H1 (cell line): ENCODE measurements around the gene TOR1B.

Experiments used
- ASH2L ChIP-seq: fragments of 200-600, 300-600 bp; sonication (generic); IDR thresholded peaks from one replicate; pipeline ENCODE4 v1.7.1; 2017; ENCODE audit warnings: low read length
- CEBPB ChIP-seq: IDR thresholded peaks from 2 replicates; pipeline ENCODE4 v1.6.1; 2012; ENCODE audit warnings: low read depth, low read length
- CHD2 ChIP-seq: IDR thresholded peaks from 2 replicates; pipeline ENCODE4 v1.6.1; 2012; ENCODE audit warnings: low read length, improper control_type of control experiment
- EGR1 ChIP-seq: IDR thresholded peaks from 2 replicates; pipeline ENCODE4 v1.6.1; 2011; ENCODE audit warnings: low read depth, low read length, borderline replicate concordance
- JUND ChIP-seq: IDR thresholded peaks from 2 replicates; pipeline ENCODE4 v1.6.1; 2011; ENCODE audit warnings: mild to moderate bottlenecking, improper control_type of control experiment, low read length
- POLR2A ChIP-seq, 2 experiments: IDR thresholded peaks; 1 replicate in 1 of 2; 2 replicates in 1 of 2; pipeline ENCODE4 v1.6.1; 2011; ENCODE audit warnings: low read depth in 2 of 2, low read length in 2 of 2, mild to moderate bottlenecking in 2 of 2; ENCODE audit errors: control extremely low read depth in 1 of 2
- TF ChIP-seq, protein P1 (sequence below): IDR thresholded peaks from 2 replicates; pipeline ENCODE4 v1.6.1; 2012; ENCODE audit warnings: low read length, inconsistent platforms
- TF ChIP-seq, protein P2 (sequence below): IDR thresholded peaks from 2 replicates; pipeline ENCODE4 v1.6.1; 2011; ENCODE audit warnings: low read depth, mild to moderate bottlenecking, low read length; ENCODE audit not compliant: insufficient read depth
- TF ChIP-seq, protein P3 (sequence below), 3 experiments: IDR thresholded peaks; 1 replicate in 2 of 3; 2 replicates in 1 of 3; pipeline versions ENCODE4 v1.5.1 to v1.6.1; 2011; ENCODE audit warnings: low read length in 3 of 3, mild to moderate bottlenecking in 3 of 3, inconsistent platforms in 2 of 3, low read depth in 1 of 3, moderate library complexity in 1 of 3; ENCODE audit not compliant: insufficient read depth in 1 of 3; ENCODE audit errors: control extremely low read depth in 1 of 3
- TF ChIP-seq, protein P4 (sequence below): IDR thresholded peaks from 2 replicates; pipeline ENCODE4 v1.6.1; 2012; ENCODE audit warnings: inconsistent platforms

DNA sequence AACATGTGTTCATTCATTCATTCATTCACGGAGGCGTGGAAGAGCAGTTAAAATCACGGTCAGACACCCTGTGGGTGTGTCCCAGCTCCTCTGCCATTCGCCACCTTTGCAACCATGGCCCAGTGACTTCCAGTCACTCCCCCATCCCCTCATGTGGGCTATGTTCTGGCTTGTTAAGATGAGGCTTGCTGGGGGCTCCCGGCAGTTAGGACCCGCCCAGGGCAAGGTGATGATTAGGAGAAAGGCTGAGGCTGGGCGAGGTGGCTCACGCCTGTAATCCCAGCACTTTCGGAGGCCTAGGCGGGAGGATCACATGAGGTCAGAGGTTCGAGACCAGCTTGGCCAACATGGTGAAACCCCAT is 25.2 kb upstream of the TOR1B start:
- TF ChIP-seq, protein P1, sequence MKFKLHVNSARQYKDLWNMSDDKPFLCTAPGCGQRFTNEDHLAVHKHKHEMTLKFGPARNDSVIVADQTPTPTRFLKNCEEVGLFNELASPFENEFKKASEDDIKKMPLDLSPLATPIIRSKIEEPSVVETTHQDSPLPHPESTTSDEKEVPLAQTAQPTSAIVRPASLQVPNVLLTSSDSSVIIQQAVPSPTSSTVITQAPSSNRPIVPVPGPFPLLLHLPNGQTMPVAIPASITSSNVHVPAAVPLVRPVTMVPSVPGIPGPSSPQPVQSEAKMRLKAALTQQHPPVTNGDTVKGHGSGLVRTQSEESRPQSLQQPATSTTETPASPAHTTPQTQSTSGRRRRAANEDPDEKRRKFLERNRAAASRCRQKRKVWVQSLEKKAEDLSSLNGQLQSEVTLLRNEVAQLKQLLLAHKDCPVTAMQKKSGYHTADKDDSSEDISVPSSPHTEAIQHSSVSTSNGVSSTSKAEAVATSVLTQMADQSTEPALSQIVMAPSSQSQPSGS, result no peak
- TF ChIP-seq, protein P2, sequence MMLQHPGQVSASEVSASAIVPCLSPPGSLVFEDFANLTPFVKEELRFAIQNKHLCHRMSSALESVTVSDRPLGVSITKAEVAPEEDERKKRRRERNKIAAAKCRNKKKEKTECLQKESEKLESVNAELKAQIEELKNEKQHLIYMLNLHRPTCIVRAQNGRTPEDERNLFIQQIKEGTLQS, result no peak
- no peak for TF ChIP-seq ASH2L
- TF ChIP-seq, protein P3, sequence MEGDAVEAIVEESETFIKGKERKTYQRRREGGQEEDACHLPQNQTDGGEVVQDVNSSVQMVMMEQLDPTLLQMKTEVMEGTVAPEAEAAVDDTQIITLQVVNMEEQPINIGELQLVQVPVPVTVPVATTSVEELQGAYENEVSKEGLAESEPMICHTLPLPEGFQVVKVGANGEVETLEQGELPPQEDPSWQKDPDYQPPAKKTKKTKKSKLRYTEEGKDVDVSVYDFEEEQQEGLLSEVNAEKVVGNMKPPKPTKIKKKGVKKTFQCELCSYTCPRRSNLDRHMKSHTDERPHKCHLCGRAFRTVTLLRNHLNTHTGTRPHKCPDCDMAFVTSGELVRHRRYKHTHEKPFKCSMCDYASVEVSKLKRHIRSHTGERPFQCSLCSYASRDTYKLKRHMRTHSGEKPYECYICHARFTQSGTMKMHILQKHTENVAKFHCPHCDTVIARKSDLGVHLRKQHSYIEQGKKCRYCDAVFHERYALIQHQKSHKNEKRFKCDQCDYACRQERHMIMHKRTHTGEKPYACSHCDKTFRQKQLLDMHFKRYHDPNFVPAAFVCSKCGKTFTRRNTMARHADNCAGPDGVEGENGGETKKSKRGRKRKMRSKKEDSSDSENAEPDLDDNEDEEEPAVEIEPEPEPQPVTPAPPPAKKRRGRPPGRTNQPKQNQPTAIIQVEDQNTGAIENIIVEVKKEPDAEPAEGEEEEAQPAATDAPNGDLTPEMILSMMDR (IDR thresholded peaks at IDR 0.05; ENCODE audit: control extremely low read depth in 1 of 3, insufficient read depth in 1 of 3, low read depth in 1 of 3, low read length in 3 of 3), result no peak
- TF ChIP-seq, protein P4, sequence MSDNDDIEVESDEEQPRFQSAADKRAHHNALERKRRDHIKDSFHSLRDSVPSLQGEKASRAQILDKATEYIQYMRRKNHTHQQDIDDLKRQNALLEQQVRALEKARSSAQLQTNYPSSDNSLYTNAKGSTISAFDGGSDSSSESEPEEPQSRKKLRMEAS, result no peak
- no peak for TF ChIP-seq CHD2
- TF ChIP-seq JUND, result no peak
- no peak for TF ChIP-seq CEBPB
- no peak for TF ChIP-seq POLR2A (IDR thresholded peaks at IDR 0.05; ENCODE audit: control extremely low read depth in 1 of 2, low read depth in 2 of 2, low read length in 2 of 2)
- no peak for TF ChIP-seq EGR1
